HG03097 (cell line): Measurements from ENCODE around the gene LIPT1.
"Not testable (repeated sequence)": the region's sequence is repeated elsewhere in the genome, so short reads cannot be mapped to it uniquely, and the experiment has no call there.

Experiments used
- ATAC-seq: cut with Tn5 transposase; IDR thresholded peaks from one replicate; pipeline ENCODE4 v1.9.1; 2021; ENCODE audit not compliant: unreplicated experiment, low FRiP score

Gene LIPT1

GRCh38 chr2:99171377-99172140 is 16.8 kb downstream of the LIPT1 start:
- ATAC-seq: no peak

GRCh38 chr2:99180755-99181623 is 26.2 kb downstream of the LIPT1 start, which contains the start of the genes MITD1 and MRPL30:
MITD1 (minus strand) TSS chr2:99181058; CDS start chr2:99180981, 77 bp downstream.
MRPL30 (plus strand) TSS chr2:99181184; CDS start chr2:99186204, 5,020 bp downstream.
- ATAC-seq: peak; percentile 92

DNA sequence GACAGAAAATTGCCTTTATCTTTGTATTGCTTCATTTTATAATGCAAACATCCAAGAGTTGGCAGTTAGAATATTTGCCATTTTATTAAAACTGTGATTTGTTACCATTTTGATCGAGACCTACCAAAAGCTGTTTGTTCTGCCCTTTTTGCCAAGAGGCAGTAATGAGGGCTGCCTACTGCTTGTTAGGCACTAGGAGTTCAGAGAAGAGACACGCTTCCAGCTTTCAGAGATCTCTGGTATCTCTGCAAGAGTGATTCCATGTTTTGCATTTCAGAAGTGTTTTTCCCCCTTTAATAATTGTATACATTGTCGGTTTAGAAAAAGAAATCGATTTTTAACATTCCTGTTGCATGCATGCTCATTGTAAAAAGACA is 26.8 kb downstream of the LIPT1 start:
- ATAC-seq: no peak

DNA sequence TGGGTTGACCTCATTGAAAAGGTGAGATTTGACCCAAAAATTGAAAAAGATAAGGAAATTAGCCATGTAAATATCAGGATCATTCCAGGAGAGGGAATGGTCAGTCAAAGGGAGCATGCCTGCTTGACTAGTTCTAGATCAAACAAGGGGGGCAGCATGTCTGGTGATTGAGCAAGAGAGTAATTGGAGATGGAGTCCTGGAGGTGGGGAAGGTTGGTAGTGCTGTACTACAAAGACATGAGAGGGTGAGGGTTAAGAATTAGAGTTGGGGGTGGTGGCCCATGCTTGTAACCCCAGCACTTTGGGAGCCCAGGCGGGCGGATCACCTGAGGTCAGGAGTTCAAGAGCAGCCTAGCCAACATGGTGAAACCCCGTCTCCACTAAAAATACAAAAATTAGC is 28.3 kb downstream of the LIPT1 start:
- ATAC-seq: no peak

- no peak for ATAC-seq
Observed at GRCh38 chr2:99184811-99185210, 30.0 kb downstream of the LIPT1 start.

DNA sequence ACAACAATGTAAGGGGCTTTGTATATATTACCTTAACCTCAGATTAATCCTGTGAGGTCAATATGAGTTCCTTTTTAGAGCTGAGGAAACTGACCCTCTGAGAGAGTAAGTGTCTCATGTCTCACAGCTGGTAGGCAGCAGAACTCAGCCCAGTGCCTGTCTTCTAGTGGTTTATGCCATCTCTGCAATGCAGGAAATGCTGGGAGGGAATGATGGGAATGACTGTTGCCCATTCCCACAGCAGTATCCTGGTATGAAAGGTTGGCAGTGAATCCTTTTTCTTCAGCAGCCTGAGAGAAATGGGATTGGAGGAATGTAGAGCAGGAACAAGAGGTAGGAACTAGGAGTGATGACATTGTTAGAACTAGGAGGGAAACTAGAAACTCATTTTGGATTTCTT is 32.2 kb downstream of the LIPT1 start:
- ATAC-seq: no peak

GRCh38 chr2:99188357-99188756 is 33.6 kb downstream of the LIPT1 start:
- no peak for ATAC-seq

GRCh38 chr2:99190548-99190947 is 35.8 kb downstream of the LIPT1 start:
- no peak for ATAC-seq

DNA sequence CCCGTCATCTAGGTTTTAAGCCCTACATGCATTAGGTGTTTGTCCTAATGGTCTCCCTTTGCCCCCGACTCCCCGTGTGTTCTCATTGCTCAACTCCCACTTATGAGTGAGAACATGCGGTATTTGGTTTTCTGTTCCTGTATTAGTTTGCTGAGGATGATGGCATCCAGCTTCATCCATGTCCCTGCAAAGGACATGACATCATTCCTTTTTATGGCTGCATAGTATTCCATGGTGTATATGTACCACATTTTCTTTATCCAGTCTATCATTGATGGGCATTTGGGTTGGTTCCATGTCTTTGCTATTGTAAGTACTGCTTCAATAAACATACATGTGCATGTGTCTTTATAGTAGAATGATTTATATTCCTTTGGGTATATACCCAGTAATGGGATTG is 37.6 kb downstream of the LIPT1 start:
- ATAC-seq: not testable (repeated sequence)

GRCh38 chr2:99198103-99198841 is 43.5 kb downstream of the LIPT1 start:
- no peak for ATAC-seq

DNA sequence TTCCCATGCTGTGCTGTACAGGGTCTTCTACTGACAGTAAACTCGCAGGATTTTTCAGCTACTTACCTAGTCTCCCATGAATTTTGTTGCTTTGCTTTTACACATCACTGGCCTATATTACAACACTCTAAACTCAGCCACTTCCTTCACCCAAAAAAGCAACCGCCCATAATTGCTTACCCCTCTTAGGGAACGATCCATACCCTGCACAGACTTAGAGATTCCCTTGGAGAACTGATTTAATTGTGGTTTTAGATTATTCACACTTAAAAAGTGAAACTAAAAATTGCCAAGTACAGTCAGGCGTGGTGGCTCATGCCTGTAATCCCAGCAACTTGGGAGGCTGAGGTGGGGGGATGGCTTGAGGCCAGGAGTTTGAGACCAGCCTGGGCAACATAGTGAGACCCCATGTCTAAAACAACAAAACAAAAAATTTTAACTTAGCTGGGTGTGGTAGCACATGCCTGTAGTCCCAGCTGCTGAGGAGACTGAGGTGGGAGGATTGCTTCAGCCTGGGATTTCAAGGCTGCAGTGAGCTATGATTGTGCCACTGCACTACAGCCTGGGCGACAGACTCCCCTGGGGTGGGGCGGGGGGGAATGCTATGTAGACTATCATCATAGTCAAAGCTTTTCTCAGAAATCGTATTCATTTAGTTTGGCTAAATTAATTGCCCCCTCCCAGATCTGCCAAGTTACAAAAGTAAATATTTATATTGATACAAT is 45.5 kb downstream of the LIPT1 start:
- ATAC-seq: no peak

- ATAC-seq: no peak
Observed at GRCh38 chr2:99201959-99202678, 47.4 kb downstream of the LIPT1 start.

DNA sequence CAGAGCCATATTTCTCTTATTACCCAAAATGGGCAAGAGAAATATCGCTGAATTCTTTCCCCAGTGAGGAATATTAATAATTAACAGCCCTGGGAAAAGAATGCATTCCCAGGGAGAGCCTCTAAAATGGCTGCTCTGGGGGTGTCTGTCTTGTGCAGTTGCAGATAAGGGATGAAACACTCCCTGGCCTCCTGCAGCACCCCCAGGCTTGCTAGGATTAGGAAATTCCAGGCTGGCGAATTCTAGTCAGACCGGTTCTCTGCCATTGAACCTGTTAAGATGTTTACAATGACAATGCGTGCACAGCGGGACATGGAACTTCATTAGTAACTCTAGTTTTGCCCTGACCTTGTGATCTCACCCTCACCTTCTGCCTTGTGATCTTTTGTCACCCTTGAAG is 50.7 kb downstream of the LIPT1 start:
- no peak for ATAC-seq
